Activated T-cell treated with anti-CD3 and anti-CD28 coated beads, Interleukin-2, amount 50 U/mL, for 48 hours (primary cell): ENCODE data around the gene PLCXD1.
"Not testable (repeated sequence)": the region's sequence is repeated elsewhere in the genome, so short reads cannot be mapped to it uniquely, and the experiment has no call there.

Experiments
- DNase-seq, 2 experiments: peaks; one replicate each; pipeline ENCODE4 v3.0.0-alpha.2; 2020

Gene PLCXD1

GRCh38 chrX:336227-336626, 55.0 kb downstream of the PLCXD1 start:
- DNase-seq, result no peak

- no peak for DNase-seq
Observed at GRCh38 chrX:337331-337831, 56.2 kb downstream of the PLCXD1 start.

GRCh38 chrX:338281-338835, 57.2 kb downstream of the PLCXD1 start:
- no peak for DNase-seq

- DNase-seq, result no peak
Observed at GRCh38 chrX:338836-339400, 57.7 kb downstream of the PLCXD1 start.

GRCh38 chrX:340121-340520, 58.9 kb downstream of the PLCXD1 start:
- DNase-seq, result no peak

- DNase-seq, result no peak
Observed at GRCh38 chrX:340641-341423, 59.7 kb downstream of the PLCXD1 start.

GRCh38 chrX:341541-342101, 60.4 kb downstream of the PLCXD1 start:
- no peak for DNase-seq

GRCh38 chrX:344371-344901, 63.3 kb downstream of the PLCXD1 start:
- no peak for DNase-seq

- DNase-seq, result no peak
Observed at GRCh38 chrX:345020-345925, 64.1 kb downstream of the PLCXD1 start.

GRCh38 chrX:346034-346813, 65.0 kb downstream of the PLCXD1 start:
- DNase-seq, result no peak

- DNase-seq, result no peak
Observed at GRCh38 chrX:347351-348117, 66.4 kb downstream of the PLCXD1 start.

GRCh38 chrX:348461-349117, 67.4 kb downstream of the PLCXD1 start:
- no peak for DNase-seq

- DNase-seq, result no peak
Observed at GRCh38 chrX:349196-349595, 68.0 kb downstream of the PLCXD1 start.

GRCh38 chrX:349702-350101, 68.5 kb downstream of the PLCXD1 start:
- no peak for DNase-seq

GRCh38 chrX:350148-350533, 69.0 kb downstream of the PLCXD1 start:
- no peak for DNase-seq

- no peak for DNase-seq
Observed at GRCh38 chrX:350534-351323, 69.5 kb downstream of the PLCXD1 start.

- DNase-seq, result not testable (repeated sequence)
Observed at GRCh38 chrX:351324-351641, 70.1 kb downstream of the PLCXD1 start.

GRCh38 chrX:351736-352135, 70.6 kb downstream of the PLCXD1 start:
- no peak for DNase-seq

- DNase-seq, result no peak
Observed at GRCh38 chrX:352181-352580, 71.0 kb downstream of the PLCXD1 start.
